ENCODE measurements around the gene CTBP2. TPM values are rescaled to one million over a fixed set of nuclear protein-coding genes. Genes with fewer than 3 reads are reported as not detected.

Gene CTBP2
- total and polyA plus RNA-seq, 10 of the 15 experiments (the other 5 are each of a cell fraction or from before 2014, with no cell fraction given): 0.02 to 0.72 (median 0.06) TPM; not detected in 2

- RAD21 ChIA-PET (ENCODE audit: unreplicated experiment): no interaction called here
Measured at GRCh38 chr10:125169279-125169678, 8.9 kb upstream of the CTBP2 start.

More at GRCh38 chr10:125169279-125169678, 8.9 kb upstream of the CTBP2 start:
- Histone ChIP-seq H4K20me1 (ENCODE audit: control insufficient read depth, insufficient read depth) (no peaks in the 10 kb centered on the region), H3K79me2 (ENCODE audit: control insufficient read depth, insufficient read depth, low read length) (no peaks in the 10 kb centered on the region), H3K9ac (ENCODE audit: control insufficient read depth, insufficient read depth, low read length) (no peak overlapping the region), H3K36me3 (ENCODE audit: control insufficient read depth in 2 of 2, insufficient read depth in 2 of 2, low read length in 1 of 2) (no peaks in the 10 kb centered on the region), H3K27ac (ENCODE audit: control insufficient read depth, insufficient read depth) (no peak overlapping the region), H2AFZ (ENCODE audit: control insufficient read depth, low read depth, low read length) (no peak overlapping the region), H3K9me3 (replicated peaks; ENCODE audit: control insufficient read depth, insufficient read depth, low read length) (no peaks in the 10 kb centered on the region), H3K4me1 (ENCODE audit: control insufficient read depth, insufficient read depth, low read length) (no peaks in the 10 kb centered on the region), H3K4me3 (no peak overlapping the region), H3K4me2 (ENCODE audit: control insufficient read depth, insufficient read depth) (no peak overlapping the region), H3K27me3 (replicated peaks in 1 of 2; ENCODE audit: control insufficient read depth in 2 of 2, insufficient read depth in 2 of 2, low read length in 1 of 2) (peaks cover 0 to 3% of the 10 kb centered on the region in 2 experiments; a peak in 1 of 4 replicates)
- WGBS (ENCODE audit: insufficient coverage, insufficient replicate concordance, low lambda C conversion rate, missing lambda C conversion rate): 31% methylated on average over 7 of the region's 7 CpGs
- no peak for TF ChIP-seq ZBTB33 (IDR thresholded peaks at IDR 0.05)
- no peak for TF ChIP-seq SMAD5 (IDR thresholded peaks at IDR 0.05; ENCODE audit: low read depth)
- no peak for TF ChIP-seq PAX5 (IDR thresholded peaks at IDR 0.05; ENCODE audit: borderline replicate concordance, low read depth, low read length)
- no peak for TF ChIP-seq NFXL1 (IDR thresholded peaks at IDR 0.05; ENCODE audit: borderline replicate concordance)
- TF ChIP-seq CHD1 (IDR thresholded peaks at IDR 0.05; ENCODE audit: low read depth, low read length): no peak
- TF ChIP-seq PAX8 (IDR thresholded peaks at IDR 0.05): no peak
- no peak for TF ChIP-seq WRNIP1 (IDR thresholded peaks at IDR 0.05; ENCODE audit: borderline replicate concordance, low read depth, low read length)
- no peak for TF ChIP-seq IRF3 (IDR thresholded peaks at IDR 0.05)
- no peak for TF ChIP-seq HDAC6 (IDR thresholded peaks at IDR 0.05; ENCODE audit: unreplicated experiment)
- no peak for TF ChIP-seq FOXM1 (IDR thresholded peaks at IDR 0.05; ENCODE audit: low read depth, low read length)
- no peak for TF ChIP-seq HCFC1 (IDR thresholded peaks at IDR 0.05; ENCODE audit: low read length)
- TF ChIP-seq BACH1 (IDR thresholded peaks at IDR 0.05; ENCODE audit: borderline replicate concordance): no peak
- in situ Hi-C loops (cut with MboI) (no loop called here), intact Hi-C loops (cut with micrococcal nuclease; ENCODE audit: unreplicated experiment) (no loop called here)
- ChIA-PET CTCF (no interaction called here), SMC1A (ENCODE audit: uncharacterized antibody, unreplicated experiment) (no interaction called here), POLR2A (no interaction called here)
- FAIRE-seq (no peak), DNase-seq (ENCODE audit: low read depth, low spot score) (no peak), ATAC-seq (no peak)
- BruUV-seq (replicated peaks): no TSS peak

Measured in GM12878 (cell line).